PFSK-1 (cell line): ENCODE results near the gene HOMER1.

Source experiments
- FOXP2 ChIP-seq: optimal IDR thresholded peaks from 2 replicates; pipeline ENCODE3; 2011; ENCODE audit warnings: borderline replicate concordance, control low read depth, inconsistent platforms; ENCODE audit not compliant: insufficient read depth; ENCODE audit errors: extremely low read length, extremely low read depth
- POLR2AphosphoS5 ChIP-seq: IDR thresholded peaks from 2 replicates; pipeline ENCODE4 v1.6.1; 2012; ENCODE audit warnings: low read depth, mild to moderate bottlenecking, control low read depth, low read length, moderate library complexity
- SIN3A ChIP-seq: IDR thresholded peaks from 2 replicates; pipeline ENCODE4 v1.6.1; 2012; ENCODE audit warnings: mild to moderate bottlenecking, low read length, moderate library complexity, borderline replicate concordance; ENCODE audit not compliant: insufficient read depth
- TAF1 ChIP-seq: IDR thresholded peaks from 2 replicates; pipeline ENCODE4 v1.6.1; 2012; ENCODE audit warnings: low read length, control low read depth, borderline replicate concordance; ENCODE audit not compliant: insufficient read depth
- TF ChIP-seq, protein P1 (sequence below), 2 experiments: IDR thresholded peaks; 2 replicates each; pipeline versions ENCODE4 v1.6.1 to v1.8.0; 2011 to 2012; ENCODE audit warnings: low read depth in 2 of 2, low read length in 2 of 2, control low read depth in 1 of 2, inconsistent platforms in 1 of 2, mild to moderate bottlenecking in 1 of 2, moderate library complexity in 1 of 2; ENCODE audit not compliant: insufficient read depth in 1 of 2

HOMER1 gene

GRCh38 chr5:79535477-79536192 is 21.7 kb upstream of the HOMER1 start:
- TF ChIP-seq, protein P1, sequence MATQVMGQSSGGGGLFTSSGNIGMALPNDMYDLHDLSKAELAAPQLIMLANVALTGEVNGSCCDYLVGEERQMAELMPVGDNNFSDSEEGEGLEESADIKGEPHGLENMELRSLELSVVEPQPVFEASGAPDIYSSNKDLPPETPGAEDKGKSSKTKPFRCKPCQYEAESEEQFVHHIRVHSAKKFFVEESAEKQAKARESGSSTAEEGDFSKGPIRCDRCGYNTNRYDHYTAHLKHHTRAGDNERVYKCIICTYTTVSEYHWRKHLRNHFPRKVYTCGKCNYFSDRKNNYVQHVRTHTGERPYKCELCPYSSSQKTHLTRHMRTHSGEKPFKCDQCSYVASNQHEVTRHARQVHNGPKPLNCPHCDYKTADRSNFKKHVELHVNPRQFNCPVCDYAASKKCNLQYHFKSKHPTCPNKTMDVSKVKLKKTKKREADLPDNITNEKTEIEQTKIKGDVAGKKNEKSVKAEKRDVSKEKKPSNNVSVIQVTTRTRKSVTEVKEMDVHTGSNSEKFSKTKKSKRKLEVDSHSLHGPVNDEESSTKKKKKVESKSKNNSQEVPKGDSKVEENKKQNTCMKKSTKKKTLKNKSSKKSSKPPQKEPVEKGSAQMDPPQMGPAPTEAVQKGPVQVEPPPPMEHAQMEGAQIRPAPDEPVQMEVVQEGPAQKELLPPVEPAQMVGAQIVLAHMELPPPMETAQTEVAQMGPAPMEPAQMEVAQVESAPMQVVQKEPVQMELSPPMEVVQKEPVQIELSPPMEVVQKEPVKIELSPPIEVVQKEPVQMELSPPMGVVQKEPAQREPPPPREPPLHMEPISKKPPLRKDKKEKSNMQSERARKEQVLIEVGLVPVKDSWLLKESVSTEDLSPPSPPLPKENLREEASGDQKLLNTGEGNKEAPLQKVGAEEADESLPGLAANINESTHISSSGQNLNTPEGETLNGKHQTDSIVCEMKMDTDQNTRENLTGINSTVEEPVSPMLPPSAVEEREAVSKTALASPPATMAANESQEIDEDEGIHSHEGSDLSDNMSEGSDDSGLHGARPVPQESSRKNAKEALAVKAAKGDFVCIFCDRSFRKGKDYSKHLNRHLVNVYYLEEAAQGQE (IDR thresholded peaks at IDR 0.05; ENCODE audit: insufficient read depth in 1 of 2, low read depth in 2 of 2, low read length in 2 of 2): no peak
- TF ChIP-seq FOXP2 (no peak), POLR2AphosphoS5 (no peak), SIN3A (no peak), TAF1 (no peak)

DNA sequence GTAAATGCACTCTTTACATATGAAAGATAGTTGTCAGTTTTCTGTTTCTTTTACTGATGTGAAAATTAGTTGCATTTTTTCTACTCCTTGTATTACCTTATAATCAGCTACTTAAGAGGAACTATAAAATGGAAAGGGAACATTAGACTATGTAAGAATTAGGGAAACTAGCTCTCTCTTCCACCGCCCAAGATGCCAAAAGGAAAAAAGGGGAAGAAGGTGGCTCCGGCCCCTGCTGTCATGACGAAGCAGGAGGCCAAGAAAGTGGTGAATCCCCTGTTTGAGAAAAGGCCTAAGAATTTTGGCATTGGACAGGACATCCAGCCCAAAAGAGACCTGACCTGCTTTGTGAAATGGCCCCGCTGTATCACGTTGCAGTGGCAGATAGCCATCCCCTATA is 15.2 kb upstream of the HOMER1 start:
- no peak for TF ChIP-seq SIN3A
- TF ChIP-seq, protein P1 (IDR thresholded peaks at IDR 0.05; ENCODE audit: insufficient read depth in 1 of 2, low read depth in 2 of 2, low read length in 2 of 2): no peak
- no peak for TF ChIP-seq TAF1

DNA sequence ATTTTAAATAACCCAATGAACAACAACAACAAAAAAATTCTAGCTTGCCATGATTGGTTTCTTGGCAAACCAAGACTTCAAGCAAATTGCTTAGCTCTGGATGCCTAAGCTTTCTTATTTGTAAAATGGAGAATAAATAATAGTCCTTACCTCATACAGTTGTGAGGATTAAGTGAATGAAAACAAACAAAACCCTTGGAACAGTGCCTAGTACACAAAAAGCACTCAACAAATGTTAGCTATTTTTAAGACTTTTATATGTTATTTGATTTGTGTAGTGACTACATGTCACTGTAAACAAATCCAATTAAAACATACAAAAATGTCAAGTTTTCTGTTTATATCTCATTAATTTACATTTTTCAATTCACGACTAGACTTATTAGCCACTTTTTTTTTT is 13.5 kb upstream of the HOMER1 start:
- TF ChIP-seq, protein P1 (IDR thresholded peaks at IDR 0.05; ENCODE audit: insufficient read depth in 1 of 2, low read depth in 2 of 2, low read length in 2 of 2): no peak

GRCh38 chr5:79526928-79527327 is 13.0 kb upstream of the HOMER1 start:
- no peak for TF ChIP-seq SIN3A
- TF ChIP-seq POLR2AphosphoS5: no peak
- TF ChIP-seq, protein P1 (IDR thresholded peaks at IDR 0.05; ENCODE audit: insufficient read depth in 1 of 2, low read depth in 2 of 2, low read length in 2 of 2): no peak
- no peak for TF ChIP-seq TAF1
- no peak for TF ChIP-seq FOXP2

- TF ChIP-seq TAF1 (no peak), FOXP2 (no peak), POLR2AphosphoS5 (no peak), SIN3A (no peak)
- TF ChIP-seq, protein P1 (IDR thresholded peaks at IDR 0.05; ENCODE audit: insufficient read depth in 1 of 2, low read depth in 2 of 2, low read length in 2 of 2): no peak
These were observed 12.6 kb upstream of the HOMER1 start for GRCh38 chr5:79526493-79526892.
